Kidney (tissue), 14 donors: ENCODE results near the gene DDA1. TPM values are rescaled to one million over a fixed set of nuclear protein-coding genes. Genes with fewer than 3 reads are reported as not detected.
A peak's percentile ranks its signal among the peaks of the same experiment; 100 is the strongest.

Source experiments
- DNase-seq, 5 donors: peaks; one replicate each; pipeline ENCODE4 v3.0.0-alpha.2; 2013 to 2020
- FAIRE-seq: peaks from 2 replicates; lab custom pipeline; 2012; peaks lifted over from hg19 to GRCh38; lab: Jason Lieb, UNC
- H3K27ac ChIP-seq, 2 donors: one replicate each; pipeline ENCODE4 v1.7.0; 2013; ENCODE audit warnings: low read depth in 2 of 2, low read length in 2 of 2, inconsistent platforms in 1 of 2
- H3K27me3 ChIP-seq: one replicate; pipeline ENCODE4 v1.7.1; 2013; ENCODE audit warnings: low read length, inconsistent platforms; ENCODE audit not compliant: control insufficient read depth, insufficient read depth
- H3K36me3 ChIP-seq, 3 donors: one replicate each; pipeline versions ENCODE4 v1.7.0 to v1.7.1; 2013; ENCODE audit warnings: low read length in 3 of 3, control low read depth in 1 of 3, inconsistent platforms in 1 of 3; ENCODE audit not compliant: insufficient read depth in 3 of 3, control insufficient read depth in 2 of 3
- H3K4me1 ChIP-seq, 3 donors: one replicate each; pipeline versions ENCODE4 v1.7.0 to v1.7.1; 2013; ENCODE audit warnings: low read length in 3 of 3, inconsistent platforms in 1 of 3, low read depth in 1 of 3; ENCODE audit not compliant: control insufficient read depth in 2 of 3, insufficient read depth in 2 of 3
- H3K4me3 ChIP-seq, 3 donors: one replicate each; pipeline versions ENCODE4 v1.7.0 to v1.8.1; 2013; ENCODE audit warnings: low read length in 3 of 3, control low read depth in 1 of 3, inconsistent platforms in 1 of 3
- H3K9ac ChIP-seq, 3 donors: one replicate each; pipeline versions ENCODE4 v1.7.0 to v1.7.1; 2013; ENCODE audit warnings: low read length in 3 of 3, control low read depth in 1 of 3, inconsistent platforms in 1 of 3
- H3K9me3 ChIP-seq, 3 donors: one replicate each; pipeline versions ENCODE4 v1.7.0 to v1.7.1; 2013; ENCODE audit warnings: low read length in 3 of 3, control low read depth in 1 of 3, inconsistent platforms in 1 of 3; ENCODE audit not compliant: control insufficient read depth in 2 of 3, insufficient read depth in 1 of 3
- intact Hi-C: fragments of 100-400 bp; cut with DNase I; formaldehyde crosslinking; loops from one replicate; pipeline ENCODE4 v1.11.1; 2022
- polyA plus RNA-seq: library from polyadenylated mRNA; stranded (reverse); fragments of 350-450 nt; fragmentation: Illumina TruSeq; extraction: RNeasy Lipid Tissue Mini Kit (QIAGEN cat#74804); gene quantifications from one replicate; pipeline ENCODE4 v1.2.3, GENCODE V29; 2014; ENCODE audit warnings: low read depth, low replicate concordance; ENCODE audit not compliant: insufficient read depth
- total RNA-seq: library from RNA; stranded (reverse); fragmentation: NEBNext Ultra II Directional; extraction: Animal tissue kit (Norgen Biotek cat#: 25700); gene quantifications from one replicate; pipeline ENCODE4 v1.2.1, GENCODE V29; 2021
- TF ChIP-seq, protein P1 (sequence below): IDR thresholded peaks from 3 replicates; pipeline ENCODE4 v1.5.1; 2012; ENCODE audit warnings: mild to moderate bottlenecking, moderate library complexity, borderline replicate concordance; ENCODE audit not compliant: insufficient read depth; ENCODE audit errors: extremely low read depth
- donor health status: control.
- donor health status: control.
- donor health status: control.
- donor health status: control.
- donor health status: control.
- donor health status: DM: yes; HTN: yes; CAD: no.
- donor health status: Normal renal cell carcinoma (clear cell type).

DDA1 gene
- total and polyA plus RNA-seq, 2 donors from 2014 or later, result 27.7 to 35.9 TPM

DNA sequence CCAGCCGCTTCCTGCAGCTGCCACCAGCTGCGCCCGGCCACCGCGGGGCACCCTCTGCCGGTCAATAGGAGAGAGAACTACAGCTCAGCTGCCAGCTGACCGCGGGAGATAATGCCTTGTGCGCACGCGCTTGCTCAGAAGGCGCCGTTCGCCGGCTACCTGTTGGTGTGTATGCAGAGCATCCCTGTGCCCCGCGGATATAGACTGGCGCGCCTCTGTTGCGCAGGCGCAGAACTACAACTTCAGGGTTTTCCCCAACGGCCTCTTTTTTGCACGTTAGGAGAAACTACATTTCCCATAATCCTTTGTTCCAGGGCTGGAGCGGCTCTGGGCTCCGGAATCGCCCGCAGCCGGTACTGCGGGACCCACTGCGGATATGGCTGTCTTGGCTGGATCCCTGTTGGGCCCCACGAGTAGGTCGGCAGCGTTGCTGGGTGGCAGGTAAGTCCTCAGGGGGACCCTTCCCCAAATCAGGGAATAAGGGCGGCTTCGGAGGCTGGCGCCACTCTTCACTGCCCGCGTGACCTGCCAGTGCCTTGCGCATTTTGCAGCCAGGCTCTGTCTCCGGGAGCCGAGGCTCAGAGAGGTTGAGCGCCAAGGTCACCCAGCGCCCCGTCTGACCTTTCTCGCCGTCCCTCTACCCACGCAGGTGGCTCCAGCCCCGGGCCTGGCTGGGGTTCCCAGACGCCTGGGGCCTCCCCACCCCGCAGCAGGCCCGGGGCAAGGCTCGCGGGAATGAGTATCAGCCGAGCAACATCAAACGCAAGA is 3.7 kb upstream of the DDA1 start, which contains the start of gene MRPL34:
TSS of gene MRPL34 (plus strand) at position 356 of the 768 bp plus-strand sequence. CDS start at position 377, 21 bp downstream.
- H3K4me3 ChIP-seq, result peak within 1 kb of the TSS; percentile 82 to 93 (median 92)
- peak within 1 kb of the TSS; percentile 65 to 88 (median 88) for H3K9ac ChIP-seq
- intact Hi-C loops, result no loop called here
- TF ChIP-seq, protein P1, sequence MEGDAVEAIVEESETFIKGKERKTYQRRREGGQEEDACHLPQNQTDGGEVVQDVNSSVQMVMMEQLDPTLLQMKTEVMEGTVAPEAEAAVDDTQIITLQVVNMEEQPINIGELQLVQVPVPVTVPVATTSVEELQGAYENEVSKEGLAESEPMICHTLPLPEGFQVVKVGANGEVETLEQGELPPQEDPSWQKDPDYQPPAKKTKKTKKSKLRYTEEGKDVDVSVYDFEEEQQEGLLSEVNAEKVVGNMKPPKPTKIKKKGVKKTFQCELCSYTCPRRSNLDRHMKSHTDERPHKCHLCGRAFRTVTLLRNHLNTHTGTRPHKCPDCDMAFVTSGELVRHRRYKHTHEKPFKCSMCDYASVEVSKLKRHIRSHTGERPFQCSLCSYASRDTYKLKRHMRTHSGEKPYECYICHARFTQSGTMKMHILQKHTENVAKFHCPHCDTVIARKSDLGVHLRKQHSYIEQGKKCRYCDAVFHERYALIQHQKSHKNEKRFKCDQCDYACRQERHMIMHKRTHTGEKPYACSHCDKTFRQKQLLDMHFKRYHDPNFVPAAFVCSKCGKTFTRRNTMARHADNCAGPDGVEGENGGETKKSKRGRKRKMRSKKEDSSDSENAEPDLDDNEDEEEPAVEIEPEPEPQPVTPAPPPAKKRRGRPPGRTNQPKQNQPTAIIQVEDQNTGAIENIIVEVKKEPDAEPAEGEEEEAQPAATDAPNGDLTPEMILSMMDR, result peak; percentile 62
- DNase-seq (peak; percentile 99 to 100 (median 99)), FAIRE-seq (peak; percentile 57)
- no peaks in the 10 kb centered on the region for H3K27me3 ChIP-seq
- H3K27ac ChIP-seq, result peak within 1 kb of the TSS; percentile 93 to 97
- no peaks in the 10 kb centered on the region for H3K36me3 ChIP-seq
- no peaks in the 10 kb centered on the region for H3K9me3 ChIP-seq
- H3K4me1 ChIP-seq, result peaks cover 0 to 27% (median 15%) of the 10 kb centered on the region in 3 donors

DNA sequence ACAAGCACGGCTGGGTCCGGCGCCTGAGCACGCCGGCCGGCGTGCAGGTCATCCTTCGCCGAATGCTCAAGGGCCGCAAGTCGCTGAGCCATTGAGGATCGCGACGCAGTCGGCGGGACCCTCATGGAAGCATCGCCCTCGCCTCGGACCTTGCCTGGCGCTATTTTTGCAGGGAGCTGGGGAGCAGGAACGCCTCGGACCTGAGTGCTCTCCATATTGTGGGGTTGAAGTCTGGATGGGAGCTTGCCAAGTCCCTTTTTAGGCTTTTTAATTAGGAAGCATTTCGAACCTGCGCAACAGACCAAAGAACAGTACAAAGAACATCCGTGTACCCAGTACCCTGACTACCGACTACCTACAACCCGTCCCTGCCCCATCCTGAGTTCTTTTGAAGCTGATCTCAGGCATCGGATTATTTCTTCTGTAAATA is 3.1 kb upstream of the DDA1 start:
- intact Hi-C loops, result no loop called here
- H3K4me1 ChIP-seq, result peaks cover 0 to 29% (median 15%) of the 10 kb centered on the region in 3 donors
- peak overlapping the region; percentile 82 to 93 (median 92) for H3K4me3 ChIP-seq
- FAIRE-seq (no peak), DNase-seq (peak in 1 of 5 donors; percentile 58)
- peak overlapping the region; percentile 93 to 97 for H3K27ac ChIP-seq
- no peaks in the 10 kb centered on the region for H3K9me3 ChIP-seq
- H3K36me3 ChIP-seq, result no peaks in the 10 kb centered on the region
- TF ChIP-seq, protein P1, result no peak
- no peaks in the 10 kb centered on the region for H3K27me3 ChIP-seq
- peak overlapping the region in 2 of 3 donors; percentile 88 for H3K9ac ChIP-seq

DNA sequence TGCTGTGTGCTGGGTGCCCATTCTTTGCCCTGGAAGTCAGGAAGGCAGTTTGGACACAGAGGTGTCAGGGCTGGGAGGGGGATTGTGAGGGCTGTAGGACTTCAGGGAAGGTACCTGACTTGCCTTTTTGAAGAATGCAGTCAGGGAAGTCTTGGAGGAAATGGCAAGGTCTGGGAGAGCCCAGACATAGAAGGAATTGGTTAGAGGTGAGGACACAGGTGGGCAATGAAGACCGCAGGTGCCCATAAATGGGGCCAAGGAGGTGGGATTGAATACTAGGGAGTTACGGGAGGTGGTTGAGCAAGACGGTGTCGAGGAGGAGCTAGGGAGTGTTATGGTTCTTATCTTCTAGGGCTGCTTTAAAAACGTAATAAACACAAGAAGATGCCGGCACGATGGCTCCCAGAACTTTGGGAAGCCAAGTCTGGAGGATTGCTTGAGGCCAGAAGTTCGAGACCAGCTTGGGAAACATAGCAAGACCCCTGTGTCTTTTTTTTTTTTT is 1.4 kb upstream of the DDA1 start:
- no peak for DNase-seq
- H3K27me3 ChIP-seq, result no peaks in the 10 kb centered on the region
- H3K36me3 ChIP-seq, result no peaks in the 10 kb centered on the region
- H3K9ac ChIP-seq, result no peak overlapping the region
- TF ChIP-seq, protein P1, result no peak
- H3K4me1 ChIP-seq, result peaks cover 0 to 30% (median 15%) of the 10 kb centered on the region in 3 donors
- no peak overlapping the region for H3K4me3 ChIP-seq
- no peak for FAIRE-seq
- H3K27ac ChIP-seq, result no peak overlapping the region
- intact Hi-C loops, result no loop called here
- no peaks in the 10 kb centered on the region for H3K9me3 ChIP-seq
